RCC 7860 (cell line): ENCODE results near the gene DGKH.
"Not testable (repeated sequence)": the region's sequence is repeated elsewhere in the genome, so short reads cannot be mapped to it uniquely, and the experiment has no call there.

Experiments used
- DNase-seq: peaks from one replicate; pipeline ENCODE4 v3.0.0-alpha.2; 2015; ENCODE audit warnings: low spot score
- FAIRE-seq: peaks from 2 replicates; lab custom pipeline; 2012; peaks lifted over from hg19 to GRCh38; lab: Jason Lieb, UNC

Gene DGKH

DNA sequence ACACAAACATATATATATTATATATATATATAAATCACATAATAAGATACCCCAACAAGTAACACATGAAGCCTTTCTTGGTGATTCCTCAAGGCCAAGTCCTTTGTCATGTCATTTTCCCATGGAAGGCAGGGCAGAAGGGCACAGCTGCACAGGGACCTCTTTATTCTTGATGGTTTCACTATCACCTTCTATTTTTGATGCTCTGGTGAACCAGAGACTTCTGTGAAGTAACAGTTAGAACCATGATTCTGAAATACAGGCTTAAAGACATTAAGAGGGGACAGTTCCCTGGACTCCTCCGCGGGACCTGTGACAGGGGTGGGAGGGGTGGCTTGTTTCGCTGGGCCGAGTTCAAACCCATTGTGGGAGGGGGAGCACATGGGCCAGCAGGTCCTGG lies 104.0 kb downstream of the DGKH start:
- FAIRE-seq (no peak), DNase-seq (no peak)

DNA sequence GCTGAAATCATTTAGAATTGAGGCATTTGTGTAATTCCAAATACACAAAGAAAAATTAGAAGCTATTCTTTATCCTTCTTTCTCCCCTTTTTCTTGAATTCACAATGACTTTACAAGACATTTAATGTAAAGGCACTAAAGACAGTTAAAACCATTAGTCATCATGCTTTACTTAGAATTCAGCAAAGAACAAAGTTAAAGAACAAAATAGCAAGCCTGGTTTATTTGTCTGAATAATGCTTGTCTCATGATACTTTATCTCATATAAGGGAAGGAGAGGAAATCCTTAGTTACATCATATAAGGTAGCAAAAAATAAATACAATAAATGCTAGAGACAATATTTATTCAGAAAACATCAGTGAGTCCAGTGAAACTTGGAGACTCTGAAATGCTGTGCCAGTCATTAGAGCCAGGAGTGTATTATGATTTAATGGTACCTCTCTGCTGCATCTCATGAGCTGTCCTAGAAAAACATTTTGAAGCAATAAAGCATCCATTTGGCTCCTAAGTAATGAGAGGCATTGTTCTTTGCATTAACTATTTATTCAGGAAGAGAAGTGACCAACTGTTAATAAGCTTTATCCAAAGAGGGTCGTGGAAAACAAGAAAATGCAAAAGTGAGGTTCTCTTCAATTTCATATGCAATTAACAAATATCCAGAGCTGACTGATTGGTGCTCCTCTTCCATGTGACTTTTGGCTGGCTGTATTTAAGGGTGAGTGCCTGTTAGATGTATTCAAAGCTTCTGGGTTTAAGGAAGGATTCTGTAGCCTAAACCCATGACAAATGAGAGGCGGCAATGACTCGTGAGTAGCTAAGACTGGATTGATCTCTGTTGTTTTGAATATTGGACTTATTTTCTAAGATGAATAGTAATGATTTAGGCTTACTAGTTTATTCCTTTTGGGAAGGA lies 105.0 kb downstream of the DGKH start:
- FAIRE-seq (no peak), DNase-seq (no peak)

DNA sequence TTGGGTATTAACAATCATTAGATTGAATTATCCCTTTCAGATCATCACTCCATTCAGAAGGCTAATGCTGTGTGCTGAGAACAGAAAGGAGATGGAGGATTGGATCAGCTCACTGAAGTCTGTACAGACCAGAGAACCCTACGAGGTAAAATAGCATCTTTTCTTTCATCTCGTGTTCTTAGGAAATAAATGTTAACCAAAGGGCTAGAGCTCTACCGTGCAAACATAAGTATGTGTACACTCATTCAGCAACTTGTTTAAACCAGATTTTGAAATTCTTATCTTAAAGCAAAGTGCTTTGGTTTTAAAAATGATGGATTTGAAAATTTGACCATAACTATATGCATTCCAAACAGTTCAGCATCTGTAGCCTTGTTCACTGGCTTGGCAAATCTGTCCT lies 106.8 kb downstream of the DGKH start:
- DNase-seq (no peak), FAIRE-seq (no peak)

DNA sequence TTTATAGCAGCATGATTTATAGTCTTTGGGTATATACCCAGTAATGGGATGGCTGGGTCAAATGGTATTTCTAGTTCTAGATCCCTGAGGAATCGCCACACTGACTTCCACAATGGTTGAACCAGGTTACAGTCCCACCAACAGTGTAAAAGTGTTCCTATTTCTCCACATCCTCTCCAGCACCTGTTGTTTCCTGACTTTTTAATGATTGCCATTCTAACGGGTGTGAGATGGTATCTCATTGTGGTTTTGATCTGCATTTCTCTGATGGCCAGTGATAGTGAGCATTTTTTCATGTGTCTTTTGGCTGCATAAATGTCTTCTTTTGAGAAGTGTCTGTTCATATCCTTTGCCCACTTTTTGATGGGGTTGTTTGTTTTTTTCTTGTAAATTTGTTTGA lies 114.9 kb downstream of the DGKH start:
- FAIRE-seq = not testable (repeated sequence)

DNA sequence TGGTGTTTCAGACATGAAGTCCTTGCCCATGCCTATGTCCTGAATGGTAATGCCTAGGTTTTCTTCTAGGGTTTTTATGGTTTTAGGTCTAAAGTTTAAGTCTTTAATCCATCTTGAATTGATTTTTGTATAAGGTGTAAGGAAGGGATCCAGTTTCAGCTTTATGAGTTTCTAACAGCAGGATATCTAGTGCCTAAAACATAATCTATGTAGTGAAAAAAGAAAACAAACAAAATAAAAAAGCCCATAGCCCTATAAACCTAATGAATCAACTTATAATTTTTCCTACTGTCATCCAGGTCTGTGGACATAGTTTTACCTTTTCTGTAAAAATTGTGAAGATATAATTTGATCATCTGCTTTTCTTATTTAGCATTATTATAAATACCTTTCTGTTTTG lies 115.5 kb downstream of the DGKH start:
- not testable (repeated sequence) for DNase-seq, FAIRE-seq

More for the DNA sequence above, 114.9 kb downstream of the DGKH start:
- DNase-seq = not testable (repeated sequence)

DNA sequence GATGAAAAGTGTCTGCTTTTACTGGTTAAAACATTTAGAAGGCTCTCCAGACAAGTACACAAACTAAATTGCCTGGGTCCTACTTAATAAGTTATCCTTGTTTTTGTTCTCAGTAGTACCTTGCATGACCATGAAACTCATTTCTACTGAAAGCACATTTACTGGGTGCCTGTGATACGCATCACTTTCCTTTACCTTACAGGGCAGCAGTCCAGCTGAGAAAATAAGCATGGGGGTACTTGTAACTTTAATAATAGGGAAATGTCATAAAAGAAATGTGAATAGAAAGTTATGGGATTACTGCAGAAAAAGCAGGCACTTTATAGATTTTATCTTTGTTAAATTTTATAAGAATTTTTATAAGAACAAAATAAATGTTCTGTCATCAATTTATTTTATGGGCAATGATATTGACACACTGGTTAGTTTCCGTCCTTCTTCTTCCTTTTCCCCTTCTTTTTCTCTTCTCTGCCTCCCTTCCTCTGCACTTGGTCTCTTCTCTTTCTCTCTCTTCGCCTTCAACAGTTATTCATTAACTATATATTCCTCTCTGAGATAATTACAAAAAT lies 116.2 kb downstream of the DGKH start:
- no peak for DNase-seq

DNA sequence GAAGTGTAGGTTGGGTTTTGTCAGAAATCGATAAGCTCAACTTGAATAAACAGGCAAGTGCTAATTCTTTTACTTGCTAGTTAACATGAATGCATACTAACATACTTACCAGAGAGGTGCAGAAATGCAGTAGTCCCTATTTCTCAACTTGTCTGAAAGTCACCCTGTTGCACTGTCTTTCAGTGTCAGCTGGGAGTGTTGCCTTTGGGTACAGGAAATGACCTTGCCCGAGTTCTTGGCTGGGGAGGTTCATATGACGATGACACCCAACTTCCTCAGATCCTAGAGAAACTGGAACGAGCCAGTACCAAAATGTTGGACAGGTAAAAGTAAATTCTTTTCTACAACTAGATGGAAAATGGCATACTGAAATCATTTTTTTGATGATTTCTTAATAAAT lies 120.0 kb downstream of the DGKH start:
- DNase-seq (no peak), FAIRE-seq (no peak)

More for the DNA sequence above, 116.2 kb downstream of the DGKH start:
- FAIRE-seq = no peak

DNA sequence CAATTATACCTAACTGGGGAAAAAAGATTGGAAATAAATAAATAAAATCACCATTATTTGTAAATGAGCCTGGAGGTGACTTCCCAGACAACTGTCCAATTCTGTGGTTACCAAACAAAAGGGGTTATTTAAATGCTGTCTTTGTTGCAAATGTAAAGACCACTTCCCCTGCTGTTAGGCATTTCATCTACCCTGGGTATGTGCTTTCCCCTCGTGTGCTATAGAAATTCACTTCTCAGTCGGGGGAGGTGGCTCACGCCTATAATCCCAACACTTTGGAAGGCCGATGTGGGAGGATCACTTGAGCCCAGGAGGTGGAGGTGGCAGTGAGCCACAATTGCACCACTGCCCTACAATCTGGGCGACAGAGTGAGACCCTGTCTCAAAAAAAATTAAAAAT lies 121.6 kb downstream of the DGKH start:
- FAIRE-seq (no peak), DNase-seq (no peak)

DNA sequence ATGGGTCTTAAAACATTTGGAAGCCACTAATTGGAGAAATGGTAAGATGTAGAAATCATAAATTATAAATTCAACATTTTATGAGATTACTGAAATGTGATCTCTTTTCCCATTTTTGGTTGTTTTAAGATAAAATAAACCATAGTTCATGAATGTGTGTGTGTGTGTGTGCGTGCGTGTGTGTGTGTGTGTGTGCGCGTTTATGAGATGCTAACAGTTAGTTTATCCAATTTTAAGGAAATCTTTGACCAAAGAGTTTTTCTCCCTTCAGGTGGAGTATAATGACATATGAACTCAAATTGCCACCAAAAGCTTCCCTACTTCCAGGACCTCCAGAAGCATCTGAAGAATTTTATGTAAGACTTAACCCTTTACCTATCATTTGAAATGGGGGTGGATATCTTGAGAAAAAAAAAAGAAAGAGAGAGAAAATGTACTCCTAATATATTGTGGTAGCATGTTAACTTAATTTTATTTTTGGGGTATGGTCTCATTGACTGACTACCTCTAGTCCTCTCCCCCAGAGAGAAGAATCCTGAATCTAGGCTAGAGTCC lies 125.4 kb downstream of the DGKH start:
- DNase-seq = no peak
- no peak for FAIRE-seq

DNA sequence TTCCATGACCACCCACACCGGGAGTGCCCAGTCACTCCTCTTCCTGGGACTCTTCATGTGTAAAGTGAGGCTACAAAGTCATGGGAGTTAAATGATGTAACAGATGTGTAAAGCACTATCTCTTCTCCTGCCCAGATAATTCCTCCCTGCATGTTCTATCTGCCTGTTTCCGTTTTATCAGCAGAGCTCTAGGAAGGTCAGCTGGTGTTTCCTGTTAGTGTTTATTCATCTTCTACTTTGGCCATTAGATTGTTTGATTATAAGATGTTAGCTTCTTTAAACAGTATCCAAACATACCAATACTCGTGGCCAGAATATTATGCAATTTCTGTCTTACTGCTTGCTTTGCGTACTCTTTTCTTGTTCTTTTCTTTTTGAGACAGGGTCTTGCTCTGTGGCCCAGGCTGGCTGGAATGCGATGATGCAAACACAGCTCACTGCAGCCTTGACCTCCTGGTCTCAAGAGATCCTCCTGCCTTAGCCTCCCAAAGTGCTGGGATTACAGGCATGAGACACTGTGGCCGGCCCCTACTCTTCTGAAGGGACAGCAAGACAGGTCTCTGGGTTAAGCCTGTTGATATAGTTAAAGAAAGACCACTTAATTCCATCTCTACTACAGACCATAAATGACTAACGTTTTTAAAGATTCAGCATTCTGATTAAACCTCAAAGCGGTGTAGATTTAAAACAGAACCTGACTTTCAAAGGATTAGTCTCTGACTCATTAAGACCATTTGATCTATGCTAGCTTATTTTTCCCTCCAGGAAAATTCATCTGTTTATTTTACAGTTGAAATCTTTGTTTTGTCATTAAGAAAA lies 126.1 kb downstream of the DGKH start:
- FAIRE-seq (no peak), DNase-seq (no peak)

DNA sequence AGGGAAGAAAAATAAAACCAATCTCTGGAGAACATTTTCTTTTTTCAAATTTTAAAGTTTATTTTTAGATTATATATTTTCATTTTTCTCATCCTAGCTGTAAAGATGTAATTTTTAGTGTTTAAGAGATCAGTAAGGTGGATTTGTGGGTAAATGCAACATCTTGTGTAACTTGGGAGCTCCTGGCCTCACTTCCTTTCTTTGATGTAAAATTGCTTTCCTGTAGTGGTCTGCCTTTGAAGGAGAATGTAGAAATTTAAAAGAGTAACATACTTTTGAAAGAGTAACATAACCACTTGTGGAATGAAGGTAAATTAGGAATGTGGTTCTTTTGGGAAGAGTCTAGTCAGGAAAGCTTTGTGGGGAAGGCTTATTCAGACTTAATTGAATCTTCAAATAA lies 127.8 kb downstream of the DGKH start:
- no peak for DNase-seq
- FAIRE-seq = no peak

DNA sequence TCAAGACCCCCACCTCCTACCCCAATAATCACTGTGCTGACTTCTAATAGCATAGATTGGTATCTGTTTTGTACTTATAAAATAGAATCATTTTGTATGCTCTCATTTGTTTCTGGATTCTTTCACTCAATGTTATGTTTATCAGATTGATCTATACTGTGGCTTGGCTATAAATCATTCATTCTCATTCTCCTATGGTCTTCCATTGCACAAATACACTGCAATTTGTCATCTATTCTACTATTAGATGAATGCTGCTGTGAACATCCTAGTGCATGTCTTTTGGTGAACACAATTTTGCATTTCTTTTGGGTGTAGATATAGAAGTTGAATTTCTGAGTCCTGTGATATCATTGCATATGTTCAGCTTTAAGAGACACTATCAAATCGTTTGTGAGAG lies 128.7 kb downstream of the DGKH start:
- FAIRE-seq = no peak

DNA sequence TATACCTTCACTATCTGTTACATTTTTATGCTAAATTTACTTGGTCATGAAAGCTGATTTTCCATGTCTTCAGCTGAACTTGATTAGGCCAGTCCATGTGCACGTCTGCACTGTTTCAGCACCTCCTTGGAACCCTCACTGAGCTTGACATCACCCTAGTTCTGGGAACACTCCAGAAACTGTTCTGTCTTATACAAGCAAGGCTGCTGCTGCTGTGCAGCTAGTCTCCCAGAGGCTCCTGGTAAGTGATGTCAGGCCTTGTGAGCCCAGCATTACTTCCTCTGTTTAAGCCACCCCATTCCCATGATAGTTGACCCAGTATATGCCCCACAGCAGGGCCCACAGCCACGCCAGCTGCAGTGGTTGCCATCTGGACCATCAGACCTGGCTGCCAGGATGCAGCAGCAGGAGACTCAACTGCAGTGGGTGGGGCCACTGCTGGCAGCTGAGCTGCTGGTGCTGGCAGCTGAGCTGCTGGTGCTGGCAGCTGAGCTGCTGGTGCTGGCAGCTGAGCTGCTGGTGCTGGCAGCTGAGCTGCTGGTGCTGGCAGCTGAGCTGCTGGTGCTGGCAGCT lies 133.0 kb downstream of the DGKH start:
- no peak for FAIRE-seq
- no peak for DNase-seq

More for the DNA sequence above, 128.7 kb downstream of the DGKH start:
- DNase-seq = no peak

DNA sequence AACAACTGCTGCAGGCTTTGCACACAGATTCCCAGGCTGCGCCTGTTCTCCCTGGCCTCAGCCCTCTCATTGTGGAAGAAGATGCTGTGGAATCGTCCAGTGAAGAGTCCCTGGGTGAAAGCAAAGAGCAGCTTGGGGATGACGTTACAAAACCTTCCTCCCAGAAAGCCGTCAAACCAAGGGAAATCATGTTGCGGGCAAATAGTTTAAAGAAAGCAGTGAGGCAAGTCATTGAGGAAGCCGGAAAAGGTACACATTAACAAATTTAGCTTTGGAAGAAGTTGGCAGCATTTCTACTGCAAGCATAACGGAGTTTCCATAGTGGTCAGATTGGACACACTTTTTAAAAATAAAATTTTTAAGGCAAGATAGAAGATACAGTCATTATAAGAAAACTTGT lies 140.6 kb downstream of the DGKH start:
- DNase-seq (no peak), FAIRE-seq (no peak)

DNA sequence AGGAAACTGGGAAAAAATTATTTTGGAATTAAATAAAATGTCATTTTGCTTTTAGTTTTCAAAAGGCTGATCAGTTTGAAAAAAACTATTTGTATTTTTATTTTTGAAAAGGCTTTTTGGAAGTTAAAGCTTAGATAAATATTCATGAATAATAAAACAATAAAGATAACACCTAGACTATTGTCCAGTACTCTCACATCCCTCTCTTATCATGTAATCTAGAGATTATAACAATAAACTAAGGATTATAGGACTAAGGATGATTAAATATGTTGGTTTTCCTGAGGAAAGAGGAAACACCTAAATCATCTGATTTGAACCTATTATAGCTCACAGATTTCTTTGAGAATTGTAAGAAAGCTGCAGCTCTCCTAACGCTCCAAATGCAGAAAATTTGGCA lies 142.1 kb downstream of the DGKH start:
- no peak for FAIRE-seq

DNA sequence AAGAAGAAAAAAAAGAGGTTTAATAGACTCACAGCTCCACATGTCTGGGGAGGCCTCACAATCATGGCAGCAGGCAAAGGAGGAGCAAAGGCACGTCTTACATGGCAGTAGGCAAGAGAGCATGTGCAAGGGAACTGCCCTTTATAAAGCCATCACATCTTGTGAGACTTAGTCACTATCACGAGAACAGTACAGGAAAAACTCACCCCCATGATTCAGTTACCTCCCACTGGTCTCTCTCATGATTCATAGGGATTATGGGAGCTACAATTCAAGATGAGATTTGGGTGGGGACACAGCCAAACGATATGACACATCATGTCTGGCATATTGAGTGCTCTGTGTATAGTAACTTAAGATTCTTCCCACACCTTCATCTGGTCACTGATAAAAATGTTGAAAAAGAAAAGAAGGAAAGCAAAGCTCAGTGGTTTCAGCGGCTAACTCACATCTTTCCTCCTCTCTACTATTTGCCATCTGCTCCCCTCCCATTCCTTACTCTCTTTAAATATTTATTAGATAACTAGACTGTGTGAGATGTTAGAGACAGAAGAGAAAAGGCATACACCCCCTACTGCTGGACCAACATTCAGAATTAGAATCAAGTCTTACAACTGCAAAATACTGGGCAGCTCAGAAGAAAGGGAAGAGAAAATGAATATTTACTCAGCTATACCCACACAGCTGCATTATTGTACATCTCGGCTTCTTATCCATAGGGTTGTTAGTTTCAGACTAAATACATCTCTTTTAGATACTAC lies 163.4 kb downstream of the DGKH start:
- no peak for FAIRE-seq
- peak; percentile 44 for DNase-seq

More for the DNA sequence above, 142.1 kb downstream of the DGKH start:
- no peak for DNase-seq

DNA sequence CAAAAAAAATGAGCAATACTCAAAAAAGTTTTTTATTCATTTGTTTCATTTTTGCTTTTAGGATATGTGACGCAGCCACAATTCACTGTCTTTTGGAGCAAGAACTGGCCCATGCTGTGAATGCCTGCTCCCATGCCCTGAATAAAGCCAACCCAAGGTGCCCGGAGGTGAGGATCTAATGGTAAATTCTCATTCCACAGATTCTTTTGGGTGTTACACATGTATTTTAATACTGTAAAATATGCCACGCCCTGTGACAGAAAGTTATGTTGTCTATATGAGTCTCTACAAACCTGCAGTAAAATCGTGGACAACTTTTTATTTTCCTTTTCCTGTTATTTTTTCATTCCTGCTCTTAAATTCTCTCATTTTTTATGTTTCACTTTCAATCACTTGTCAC lies 166.0 kb downstream of the DGKH start:
- FAIRE-seq = no peak

DNA sequence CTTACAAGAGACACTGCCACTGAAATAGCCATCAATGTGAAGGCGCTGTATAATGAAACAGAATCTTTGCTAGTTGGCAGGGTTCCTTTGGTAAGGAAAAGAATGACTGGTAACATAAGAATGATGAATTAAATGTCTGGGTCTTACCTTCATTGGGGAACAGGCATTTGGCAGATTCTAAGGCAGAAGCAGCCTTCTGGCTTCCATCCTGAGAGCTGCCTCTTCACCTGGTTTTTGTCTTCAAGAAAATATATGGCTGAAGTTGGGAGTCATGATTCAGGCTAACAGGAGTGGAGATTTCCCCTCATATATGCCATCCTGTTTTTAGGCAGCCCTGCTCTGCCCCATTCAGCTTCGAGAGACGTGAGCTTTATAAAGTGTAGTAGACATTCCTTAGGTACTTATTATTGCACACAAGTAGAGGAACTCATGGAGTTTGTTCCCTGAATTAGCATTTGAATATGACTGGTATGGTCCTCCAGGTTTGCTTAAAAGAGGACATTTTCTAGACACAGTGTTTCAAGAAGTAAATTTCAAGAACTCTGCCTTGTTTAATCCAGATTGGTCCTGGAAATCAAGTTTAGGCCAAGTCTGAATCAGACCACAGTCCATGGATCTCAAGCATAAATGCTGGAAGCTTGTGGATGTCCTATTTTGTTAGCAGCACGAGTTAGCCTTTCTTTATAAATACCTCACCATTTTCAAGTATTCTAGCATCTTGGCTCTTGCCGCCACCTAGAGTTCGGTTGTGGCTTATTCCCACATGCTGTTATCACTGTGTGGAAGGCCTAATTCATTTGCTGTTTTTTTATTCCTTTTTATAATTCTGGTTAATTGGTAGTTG lies 167.4 kb downstream of the DGKH start:
- DNase-seq (no peak), FAIRE-seq (no peak)

More for the DNA sequence above, 166.0 kb downstream of the DGKH start:
- DNase-seq = no peak

DNA sequence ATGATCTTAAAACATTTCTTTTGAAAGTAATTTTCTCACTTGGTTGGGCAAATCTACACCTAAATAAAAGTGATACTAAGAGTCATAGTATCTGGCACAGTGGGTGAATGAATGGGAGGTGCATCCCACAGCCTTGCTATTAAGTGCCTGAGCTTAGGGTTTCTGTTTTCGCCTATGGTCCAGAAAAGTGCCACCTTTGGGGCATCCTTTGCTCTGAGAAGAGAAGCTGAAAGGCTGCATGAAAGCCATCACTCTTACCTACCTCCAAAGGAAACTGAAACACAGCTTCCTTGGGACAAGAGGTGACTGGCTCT lies 167.9 kb downstream of the DGKH start:
- FAIRE-seq (no peak), DNase-seq (no peak)
